ENCODE data around the gene LARP6. TPM values are rescaled to one million over a fixed set of nuclear protein-coding genes. Genes with fewer than 3 reads are reported as not detected.
A peak's percentile ranks its signal among the peaks of the same experiment; 100 is the strongest.

The LARP6 gene
- total RNA-seq, 1 donor from 2014 or later = 50.6 TPM

GRCh38 chr15:70835841-70836240, 18.1 kb downstream of the LARP6 start:
- no peak for TF ChIP-seq CTCF (IDR thresholded peaks at IDR 0.05; ENCODE audit: borderline replicate concordance)
- Histone ChIP-seq H3K4me1 (peaks cover 38% of the 10 kb centered on the region), H3K27me3 (ENCODE audit: low read depth) (no peaks in the 10 kb centered on the region), H3K36me3 (peaks cover 46% of the 10 kb centered on the region), H3K27ac (replicated peaks) (peak overlapping the region; percentile 83), H3K9me3 (replicated peaks) (no peaks in the 10 kb centered on the region), H3K4me3 (no peak overlapping the region)
- no peak for DNase-seq
- intact Hi-C loops (cut with micrococcal nuclease) = no loop called here

DNA sequence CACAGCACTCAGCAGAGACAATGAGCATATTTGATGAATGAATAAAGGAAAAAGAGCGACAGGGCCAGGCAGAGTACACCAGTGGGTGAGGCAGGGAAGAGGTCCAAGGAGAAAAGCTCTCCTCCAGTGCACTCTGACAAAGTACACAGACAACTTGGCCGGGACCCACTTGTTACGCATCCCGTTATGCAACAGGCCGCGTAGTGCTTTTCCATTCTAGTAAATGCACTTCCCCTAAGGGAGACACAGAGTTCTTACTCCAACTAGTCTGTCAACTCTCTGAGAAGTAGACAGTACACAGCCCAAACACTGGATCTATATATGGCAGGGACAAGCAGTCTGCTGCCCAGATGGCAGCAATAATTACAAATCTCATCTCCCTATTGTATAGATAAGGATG, 18.5 kb downstream of the LARP6 start:
- Histone ChIP-seq H3K36me3 (peaks cover 48% of the 10 kb centered on the region), H3K27ac (replicated peaks) (peak overlapping the region; percentile 83), H3K4me1 (peaks cover 43% of the 10 kb centered on the region), H3K27me3 (ENCODE audit: low read depth) (no peaks in the 10 kb centered on the region), H3K9me3 (replicated peaks) (no peaks in the 10 kb centered on the region), H3K4me3 (no peak overlapping the region)
- TF ChIP-seq CTCF (IDR thresholded peaks at IDR 0.05; ENCODE audit: borderline replicate concordance) = no peak
- intact Hi-C loops (cut with micrococcal nuclease) = no loop called here
- DNase-seq = peak; percentile 86

GRCh38 chr15:70834999-70835398, 19.0 kb downstream of the LARP6 start:
- intact Hi-C loops (cut with micrococcal nuclease) = no loop called here
- Histone ChIP-seq H3K27me3 (ENCODE audit: low read depth) (no peaks in the 10 kb centered on the region), H3K9me3 (replicated peaks) (no peaks in the 10 kb centered on the region), H3K4me1 (peaks cover 47% of the 10 kb centered on the region), H3K36me3 (peaks cover 48% of the 10 kb centered on the region), H3K4me3 (no peak overlapping the region), H3K27ac (replicated peaks) (peak overlapping the region; percentile 83)
- no peak for DNase-seq
- TF ChIP-seq CTCF (IDR thresholded peaks at IDR 0.05; ENCODE audit: borderline replicate concordance) = no peak

GRCh38 chr15:70833861-70834765, 19.8 kb downstream of the LARP6 start:
- TF ChIP-seq CTCF (IDR thresholded peaks at IDR 0.05; ENCODE audit: borderline replicate concordance) = no peak
- Histone ChIP-seq H3K36me3 (peaks cover 48% of the 10 kb centered on the region), H3K27ac (replicated peaks) (peak overlapping the region; percentile 83), H3K9me3 (replicated peaks) (no peaks in the 10 kb centered on the region), H3K27me3 (ENCODE audit: low read depth) (no peaks in the 10 kb centered on the region), H3K4me3 (no peak overlapping the region), H3K4me1 (peaks cover 56% of the 10 kb centered on the region)
- DNase-seq = no peak
- intact Hi-C loops (cut with micrococcal nuclease) = no loop called here

- peaks cover 48% of the 10 kb centered on the region for H3K36me3 ChIP-seq
- H3K4me1 ChIP-seq = peaks cover 62% of the 10 kb centered on the region
- DNase-seq = no peak
- no peak for TF ChIP-seq CTCF (IDR thresholded peaks at IDR 0.05; ENCODE audit: borderline replicate concordance)
- H3K27ac ChIP-seq (replicated peaks) = peak overlapping the region; percentile 83
- H3K4me3 ChIP-seq = no peak overlapping the region
- no peaks in the 10 kb centered on the region for H3K9me3 ChIP-seq (replicated peaks)
- H3K27me3 ChIP-seq (ENCODE audit: low read depth) = no peaks in the 10 kb centered on the region
- intact Hi-C loops (cut with micrococcal nuclease) = no loop called here
Observed at GRCh38 chr15:70833422-70833821, 20.5 kb downstream of the LARP6 start.
